GM13976 (cell line): Measurements from ENCODE around the gene VMP1.

Experiments used
- DNase-seq: peaks from one replicate; pipeline ENCODE4 v3.0.0; 2012; ENCODE audit warnings: low spot score
- CTCF ChIP-seq: IDR thresholded peaks from 2 replicates; pipeline ENCODE4 v1.5.1; 2012; ENCODE audit warnings: borderline replicate concordance, mild to moderate bottlenecking; ENCODE audit not compliant: insufficient read depth; ENCODE audit errors: extremely low read depth, missing control alignments, control extremely low read depth
- in situ Hi-C: fragments of 300-500 bp; cut with MboI; formaldehyde crosslinking; loops from one replicate; pipeline ENCODE4 v1.12.0; 2022; ENCODE audit warnings: low sequenced_read_pairs, mixed read lengths, inconsistent platforms; ENCODE audit not compliant: unreplicated experiment

Gene VMP1

DNA sequence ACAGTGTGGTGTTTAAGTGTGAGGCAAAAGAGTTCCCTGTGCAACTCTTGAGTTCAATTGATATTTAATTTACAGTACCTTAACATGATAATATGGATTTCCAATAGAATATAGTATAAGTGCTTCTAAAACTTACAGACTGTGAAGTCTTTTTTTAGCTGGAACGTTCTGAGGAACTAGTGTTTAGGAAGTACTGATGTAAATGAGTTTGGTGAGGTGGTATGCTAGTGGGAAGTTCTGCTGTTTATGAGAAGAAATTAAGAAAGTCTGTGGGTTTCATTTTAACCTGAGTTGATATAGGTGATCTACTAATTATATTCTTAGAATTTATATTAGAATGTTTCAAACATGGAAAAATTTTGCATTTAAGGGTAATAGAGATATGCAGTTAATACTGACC lies 32.2 kb upstream of the VMP1 start:
- TF ChIP-seq CTCF, result no peak
- in situ Hi-C loops, result no loop called here
- DNase-seq, result no peak

- no peak for DNase-seq
- TF ChIP-seq CTCF, result no peak
- in situ Hi-C loops, result no loop called here
Measured at GRCh38 chr17:59676716-59677115, 30.7 kb upstream of the VMP1 start.

GRCh38 chr17:59678918-59679317 lies 28.5 kb upstream of the VMP1 start:
- no peak for DNase-seq
- in situ Hi-C loops, result no loop called here
- TF ChIP-seq CTCF, result no peak

DNA sequence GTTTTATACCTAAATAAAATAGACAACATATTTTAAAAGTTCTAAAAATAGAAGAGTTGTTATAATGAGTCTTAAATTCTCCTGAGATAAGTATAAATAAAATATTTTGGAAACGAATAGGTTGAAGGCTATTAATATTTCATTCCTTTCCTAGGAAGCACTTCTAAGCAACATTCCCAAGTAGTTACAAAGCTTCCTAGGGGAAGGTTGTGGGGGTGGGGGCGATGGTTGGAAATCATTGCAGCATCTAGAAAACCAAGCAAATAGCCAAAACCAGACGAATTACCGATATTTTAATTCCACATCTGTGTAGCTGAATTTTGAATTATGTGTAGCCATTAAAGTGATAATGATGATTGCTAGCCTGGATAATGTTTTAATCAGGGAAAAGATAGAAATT lies 27.1 kb upstream of the VMP1 start:
- in situ Hi-C loops, result no loop called here
- TF ChIP-seq CTCF, result no peak
- DNase-seq, result no peak

DNA sequence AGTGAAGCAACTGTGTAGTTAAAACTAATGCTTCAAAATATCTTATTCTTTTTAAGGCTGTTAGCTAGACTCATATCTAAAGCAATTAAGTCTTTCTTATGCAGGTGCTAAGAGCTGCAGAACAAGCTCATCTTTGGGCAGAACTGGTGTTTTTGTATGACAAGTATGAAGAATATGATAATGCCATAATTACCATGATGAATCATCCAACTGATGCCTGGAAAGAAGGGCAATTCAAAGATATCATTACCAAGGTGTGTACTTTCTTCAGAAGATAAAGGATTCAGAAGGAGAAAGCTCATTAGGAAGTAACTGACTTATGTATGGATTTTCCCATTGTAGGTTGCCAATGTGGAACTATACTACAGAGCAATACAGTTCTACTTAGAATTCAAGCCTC lies 24.2 kb upstream of the VMP1 start:
- in situ Hi-C loops, result no loop called here
- DNase-seq, result no peak
- TF ChIP-seq CTCF, result no peak

GRCh38 chr17:59684967-59685366 lies 22.5 kb upstream of the VMP1 start:
- in situ Hi-C loops, result no loop called here
- DNase-seq, result no peak
- TF ChIP-seq CTCF, result no peak

- no peak for TF ChIP-seq CTCF
- in situ Hi-C loops, result no loop called here
- DNase-seq, result no peak
Measured at GRCh38 chr17:59688008-59688407, 19.4 kb upstream of the VMP1 start.
